Glutamatergic neuron (in vitro differentiated cells): ENCODE data around the gene RAB40C. TPM values are rescaled to one million over a fixed set of nuclear protein-coding genes. Genes with fewer than 3 reads are reported as not detected.

Experiments
- DNase-seq: peaks from one replicate; pipeline ENCODE4 v3.0.0; 2022
- H3K27ac Mint-ChIP-seq: one replicate; pipeline ENCODE4 v1.8.0; 2020; ENCODE audit warnings: mild to moderate bottlenecking, mixed read lengths, inconsistent platforms; ENCODE audit not compliant: unreplicated experiment
- H3K27me3 Mint-ChIP-seq: one replicate; pipeline ENCODE4 v1.8.0; 2020; ENCODE audit warnings: mild to moderate bottlenecking, moderate library complexity, mixed read lengths, inconsistent platforms; ENCODE audit not compliant: unreplicated experiment
- H3K36me3 Mint-ChIP-seq: one replicate; pipeline ENCODE4 v1.8.0; 2020; ENCODE audit warnings: mild to moderate bottlenecking, mixed read lengths, inconsistent platforms; ENCODE audit not compliant: unreplicated experiment
- H3K4me1 Mint-ChIP-seq: one replicate; pipeline ENCODE4 v1.8.0; 2020; ENCODE audit warnings: mild to moderate bottlenecking, low read depth, mixed read lengths, inconsistent platforms; ENCODE audit not compliant: unreplicated experiment
- H3K4me3 Mint-ChIP-seq: one replicate; pipeline ENCODE4 v1.8.0; 2020; ENCODE audit warnings: mild to moderate bottlenecking, mixed read lengths, inconsistent platforms; ENCODE audit not compliant: unreplicated experiment
- H3K9me3 Mint-ChIP-seq: one replicate; pipeline ENCODE4 v1.8.0; 2020; ENCODE audit warnings: mild to moderate bottlenecking, moderate library complexity, mixed read lengths, inconsistent platforms; ENCODE audit not compliant: unreplicated experiment
- CTCF ChIP-seq: fragments of 200-600 bp; sonication (generic); IDR thresholded peaks from one replicate; pipeline ENCODE4 v1.5.0; 2021; ENCODE audit not compliant: partially characterized antibody, unreplicated experiment
- total RNA-seq: library from RNA; stranded (reverse); fragmentation: NEBNext Ultra II Directional; extraction: Animal tissue kit (Norgen Biotek cat#: 25700); gene quantifications from one replicate; pipeline ENCODE4 v1.2.1, GENCODE V29; 2021; ENCODE audit not compliant: unreplicated experiment

The RAB40C gene
- total RNA-seq, 1 donor from 2014 or later: 48.3 TPM

GRCh38 chr16:610513-611381, 20.9 kb downstream of the RAB40C start:
- Mint-ChIP-seq H3K4me1 (peaks cover 20% of the 10 kb centered on the region), H3K27ac (no peak overlapping the region), H3K27me3 (peaks cover 13% of the 10 kb centered on the region), H3K4me3 (peak overlapping the region; percentile 54), H3K9me3 (peaks cover 3% of the 10 kb centered on the region), H3K36me3 (peaks cover 17% of the 10 kb centered on the region)
- DNase-seq: no peak
- peak; percentile 52 for TF ChIP-seq CTCF

- peaks cover 9% of the 10 kb centered on the region for H3K27me3 Mint-ChIP-seq
- no peak overlapping the region for H3K27ac Mint-ChIP-seq
- H3K4me1 Mint-ChIP-seq: peaks cover 9% of the 10 kb centered on the region
- TF ChIP-seq CTCF: no peak
- DNase-seq: no peak
- H3K9me3 Mint-ChIP-seq: peaks cover 6% of the 10 kb centered on the region
- no peak overlapping the region for H3K4me3 Mint-ChIP-seq
- peaks cover 21% of the 10 kb centered on the region for H3K36me3 Mint-ChIP-seq
Measured at GRCh38 chr16:615122-615521, 25.3 kb downstream of the RAB40C start.

GRCh38 chr16:616733-617586, 27.1 kb downstream of the RAB40C start:
- H3K4me1 Mint-ChIP-seq: peaks cover 13% of the 10 kb centered on the region
- DNase-seq: no peak
- H3K36me3 Mint-ChIP-seq: peaks cover 21% of the 10 kb centered on the region
- H3K4me3 Mint-ChIP-seq: no peak overlapping the region
- no peak for TF ChIP-seq CTCF
- H3K9me3 Mint-ChIP-seq: peaks cover 8% of the 10 kb centered on the region
- peaks cover 10% of the 10 kb centered on the region for H3K27me3 Mint-ChIP-seq
- H3K27ac Mint-ChIP-seq: no peak overlapping the region

- H3K9me3 Mint-ChIP-seq: peaks cover 10% of the 10 kb centered on the region
- no peak for TF ChIP-seq CTCF
- H3K36me3 Mint-ChIP-seq: peaks cover 21% of the 10 kb centered on the region
- H3K4me3 Mint-ChIP-seq: no peak overlapping the region
- H3K4me1 Mint-ChIP-seq: peaks cover 16% of the 10 kb centered on the region
- no peak for DNase-seq
- no peak overlapping the region for H3K27ac Mint-ChIP-seq
- H3K27me3 Mint-ChIP-seq: peaks cover 10% of the 10 kb centered on the region
Measured at GRCh38 chr16:617855-618254, 28.0 kb downstream of the RAB40C start.
